Measurements from ENCODE around the gene ZEB1.

The ZEB1 gene

DNA sequence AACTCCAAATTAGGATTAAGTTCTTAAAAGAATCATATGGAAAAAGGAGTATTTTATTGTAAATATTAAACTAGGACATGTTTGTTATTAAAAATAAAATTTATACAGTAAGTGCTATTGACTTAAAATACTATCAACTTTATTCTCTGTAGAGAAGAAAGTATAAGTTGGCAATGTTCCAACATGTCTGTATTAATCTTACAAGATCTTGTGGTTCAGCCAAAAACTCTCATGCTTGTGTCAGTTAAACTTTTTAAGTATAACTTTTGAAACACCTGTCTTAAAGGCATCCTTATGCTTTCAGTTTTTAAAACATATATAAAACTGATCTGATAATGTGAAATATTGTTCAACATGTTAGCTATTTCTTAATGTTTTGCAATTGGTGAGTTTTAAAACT, 160.7 kb downstream of the ZEB1 start:
- TF ChIP-seq, protein P1, sequence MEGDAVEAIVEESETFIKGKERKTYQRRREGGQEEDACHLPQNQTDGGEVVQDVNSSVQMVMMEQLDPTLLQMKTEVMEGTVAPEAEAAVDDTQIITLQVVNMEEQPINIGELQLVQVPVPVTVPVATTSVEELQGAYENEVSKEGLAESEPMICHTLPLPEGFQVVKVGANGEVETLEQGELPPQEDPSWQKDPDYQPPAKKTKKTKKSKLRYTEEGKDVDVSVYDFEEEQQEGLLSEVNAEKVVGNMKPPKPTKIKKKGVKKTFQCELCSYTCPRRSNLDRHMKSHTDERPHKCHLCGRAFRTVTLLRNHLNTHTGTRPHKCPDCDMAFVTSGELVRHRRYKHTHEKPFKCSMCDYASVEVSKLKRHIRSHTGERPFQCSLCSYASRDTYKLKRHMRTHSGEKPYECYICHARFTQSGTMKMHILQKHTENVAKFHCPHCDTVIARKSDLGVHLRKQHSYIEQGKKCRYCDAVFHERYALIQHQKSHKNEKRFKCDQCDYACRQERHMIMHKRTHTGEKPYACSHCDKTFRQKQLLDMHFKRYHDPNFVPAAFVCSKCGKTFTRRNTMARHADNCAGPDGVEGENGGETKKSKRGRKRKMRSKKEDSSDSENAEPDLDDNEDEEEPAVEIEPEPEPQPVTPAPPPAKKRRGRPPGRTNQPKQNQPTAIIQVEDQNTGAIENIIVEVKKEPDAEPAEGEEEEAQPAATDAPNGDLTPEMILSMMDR (IDR thresholded peaks at IDR 0.05; ENCODE audit: low read depth, low read length, missing control alignments): no peak
- in situ Hi-C loops (cut with HindIII; ENCODE audit: low pct_ligation_motif_present, low sequenced_read_pairs): no loop called here
- Histone ChIP-seq H3K36me3 (replicated peaks) (no peaks in the 10 kb centered on the region), H3K27me3 (replicated peaks) (no peaks in the 10 kb centered on the region), H3K4me3 (ENCODE audit: low read depth, low read length) (no peak overlapping the region), H3K27ac (no peak overlapping the region)
- no peak for DNase-seq

DNA sequence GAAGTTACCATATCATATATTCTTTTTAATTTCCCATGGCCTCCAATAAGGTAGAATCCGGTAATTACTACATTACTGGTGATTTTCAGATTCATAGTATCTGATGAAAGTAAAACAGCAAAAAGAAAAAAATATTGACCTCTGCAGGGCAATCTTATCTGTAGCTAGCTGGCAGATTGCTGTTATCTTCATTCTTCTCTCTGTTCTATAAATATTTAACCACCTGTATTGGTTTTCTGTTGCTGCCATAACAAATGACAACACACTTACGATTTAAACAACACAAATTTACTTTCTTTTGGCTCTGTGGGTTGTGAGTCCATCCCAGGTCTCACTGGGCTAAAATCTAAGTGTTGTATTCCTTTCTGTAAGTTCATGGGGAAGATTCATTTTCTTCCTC, 164.5 kb downstream of the ZEB1 start:
- TF ChIP-seq, protein P1 (IDR thresholded peaks at IDR 0.05; ENCODE audit: low read depth, low read length, missing control alignments): no peak
- Histone ChIP-seq H3K27me3 (replicated peaks) (no peaks in the 10 kb centered on the region), H3K27ac (no peak overlapping the region), H3K36me3 (replicated peaks) (no peaks in the 10 kb centered on the region), H3K4me3 (ENCODE audit: low read depth, low read length) (no peak overlapping the region)
- no peak for DNase-seq
- in situ Hi-C loops (cut with HindIII; ENCODE audit: low pct_ligation_motif_present, low sequenced_read_pairs): no loop called here

DNA sequence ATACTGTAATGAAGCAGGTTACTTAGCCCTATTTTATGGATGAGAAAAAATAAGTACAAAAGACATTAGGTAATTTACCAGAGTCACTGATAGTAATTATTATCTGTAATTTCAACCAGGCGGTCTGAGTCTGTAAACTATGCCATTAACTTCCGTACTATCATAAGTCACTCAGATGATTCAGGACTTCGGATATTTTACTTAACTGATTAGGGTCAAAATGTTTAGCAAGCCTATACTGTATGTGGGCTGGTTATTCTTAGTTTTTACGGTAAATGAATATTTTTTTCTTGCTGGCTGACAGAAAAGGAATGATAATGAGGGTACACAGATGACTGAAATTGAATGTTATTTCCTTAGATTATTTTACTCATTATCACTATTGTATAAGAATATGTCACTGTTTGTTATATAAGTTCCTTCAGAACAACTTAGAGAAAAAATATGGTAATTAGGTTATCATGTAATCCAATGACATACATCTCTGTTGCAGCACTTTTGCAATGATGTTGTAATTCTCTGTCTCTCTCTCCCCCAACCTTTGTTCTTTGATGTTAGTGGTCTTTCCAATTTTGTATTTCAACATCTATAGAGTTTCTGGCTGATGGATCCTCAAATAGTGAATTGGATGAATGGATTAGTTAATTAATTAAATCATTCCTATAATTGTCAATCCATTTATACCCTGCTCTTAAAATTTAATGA, 165.6 kb downstream of the ZEB1 start:
- DNase-seq: no peak
- Histone ChIP-seq H3K27ac (no peak overlapping the region), H3K27me3 (replicated peaks) (no peaks in the 10 kb centered on the region), H3K36me3 (replicated peaks) (no peaks in the 10 kb centered on the region), H3K4me3 (ENCODE audit: low read depth, low read length) (no peak overlapping the region)
- TF ChIP-seq, protein P1 (IDR thresholded peaks at IDR 0.05; ENCODE audit: low read depth, low read length, missing control alignments): no peak
- in situ Hi-C loops (cut with HindIII; ENCODE audit: low pct_ligation_motif_present, low sequenced_read_pairs): no loop called here

DNA sequence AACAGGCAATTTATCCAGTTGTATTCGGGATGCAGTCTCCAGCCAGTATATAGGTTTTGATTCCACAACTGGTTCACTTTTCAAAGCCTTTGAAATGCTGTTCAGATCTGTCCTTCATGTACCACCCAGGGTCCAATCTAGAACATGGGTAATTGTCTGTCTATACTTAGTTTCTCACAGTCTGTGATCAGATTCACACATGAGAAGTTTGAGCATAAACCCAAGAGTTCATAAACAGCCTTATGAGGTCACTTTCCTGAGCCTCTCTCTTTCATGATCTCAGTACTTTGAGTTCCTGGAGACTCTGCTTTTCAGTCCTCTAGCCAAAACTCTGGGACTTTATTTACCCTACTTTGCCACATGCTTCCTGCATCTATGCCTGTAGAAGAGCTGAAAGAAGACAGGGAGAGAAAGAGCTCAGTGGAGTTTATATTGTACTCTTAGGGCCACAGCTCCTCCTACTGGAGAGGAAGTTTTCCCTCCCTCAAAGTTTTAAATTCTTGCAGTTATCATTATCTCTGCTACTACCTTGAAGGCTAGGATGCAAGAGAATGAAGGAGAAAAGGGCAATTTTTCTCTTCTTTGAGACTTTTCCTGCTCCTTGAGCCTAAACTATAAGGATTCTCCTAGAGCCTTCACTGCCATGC, 172.0 kb downstream of the ZEB1 start:
- Histone ChIP-seq H3K4me3 (ENCODE audit: low read depth, low read length) (no peak overlapping the region), H3K27me3 (replicated peaks) (no peaks in the 10 kb centered on the region), H3K36me3 (replicated peaks) (no peaks in the 10 kb centered on the region), H3K27ac (no peak overlapping the region)
- in situ Hi-C loops (cut with HindIII; ENCODE audit: low pct_ligation_motif_present, low sequenced_read_pairs): no loop called here
- peak; percentile 53 for DNase-seq
- TF ChIP-seq, protein P1 (IDR thresholded peaks at IDR 0.05; ENCODE audit: low read depth, low read length, missing control alignments): peak; percentile 70

DNA sequence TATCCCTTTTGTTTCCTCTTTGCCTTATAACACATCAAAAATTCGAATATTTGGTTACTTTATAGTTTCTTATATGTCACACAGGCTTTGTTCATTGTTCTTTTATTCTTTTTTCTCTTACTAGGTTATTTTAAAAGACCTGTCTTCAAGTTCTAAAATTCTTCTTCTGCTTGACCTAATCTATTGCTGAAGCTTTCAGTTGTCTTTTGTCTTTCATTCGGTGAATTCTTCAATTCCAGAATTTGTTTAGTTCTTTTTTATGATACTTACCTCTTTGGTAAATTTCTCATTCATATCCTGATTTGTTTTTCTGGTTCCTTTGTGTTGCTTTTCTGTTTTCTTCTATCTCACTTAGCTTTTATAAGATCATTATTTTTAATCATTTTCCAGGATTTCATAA, 188.4 kb downstream of the ZEB1 start:
- Histone ChIP-seq H3K36me3 (replicated peaks) (peaks cover 5% of the 10 kb centered on the region), H3K4me3 (ENCODE audit: low read depth, low read length) (no peak overlapping the region), H3K27me3 (replicated peaks) (no peaks in the 10 kb centered on the region), H3K27ac (no peak overlapping the region)
- DNase-seq: no peak
- TF ChIP-seq, protein P1 (IDR thresholded peaks at IDR 0.05; ENCODE audit: low read depth, low read length, missing control alignments): no peak
- in situ Hi-C loops (cut with HindIII; ENCODE audit: low pct_ligation_motif_present, low sequenced_read_pairs): no loop called here

Data from brain microvascular endothelial cell (primary cell).